ENCODE data around the gene CLTCL1.

The CLTCL1 gene

GRCh38 chr22:19253143-19253542 is 38.4 kb downstream of the CLTCL1 start:
- Mint-ChIP-seq H3K4me1 (ENCODE audit: low read depth) (no peaks in the 10 kb centered on the region), H3K9me3 (peaks cover 8% of the 10 kb centered on the region), H3K27ac (no peak overlapping the region), H3K27me3 (ENCODE audit: low read depth) (peaks cover 3% of the 10 kb centered on the region), H3K4me3 (no peak overlapping the region), H3K36me3 (ENCODE audit: low read depth) (no peaks in the 10 kb centered on the region)
- no peak for DNase-seq (ENCODE audit: low spot score)

- Mint-ChIP-seq H3K4me1 (ENCODE audit: low read depth) (no peaks in the 10 kb centered on the region), H3K27me3 (ENCODE audit: low read depth) (peaks cover 8% of the 10 kb centered on the region), H3K9me3 (no peaks in the 10 kb centered on the region), H3K4me3 (no peak overlapping the region), H3K36me3 (ENCODE audit: low read depth) (no peaks in the 10 kb centered on the region), H3K27ac (no peak overlapping the region)
- no peak for DNase-seq (ENCODE audit: low spot score)
Observed at GRCh38 chr22:19244600-19245352, 46.7 kb downstream of the CLTCL1 start.

- Mint-ChIP-seq H3K4me3 (no peak overlapping the region), H3K36me3 (ENCODE audit: low read depth) (no peaks in the 10 kb centered on the region), H3K27ac (no peak overlapping the region), H3K27me3 (ENCODE audit: low read depth) (peaks cover 5% of the 10 kb centered on the region), H3K9me3 (no peaks in the 10 kb centered on the region), H3K4me1 (ENCODE audit: low read depth) (no peaks in the 10 kb centered on the region)
- DNase-seq (ENCODE audit: low spot score) = no peak
Observed at GRCh38 chr22:19242699-19243098, 48.8 kb downstream of the CLTCL1 start.

- H3K4me1 Mint-ChIP-seq (ENCODE audit: low read depth) = no peaks in the 10 kb centered on the region
- no peak for DNase-seq (ENCODE audit: low spot score)
- H3K9me3 Mint-ChIP-seq = no peaks in the 10 kb centered on the region
- H3K27me3 Mint-ChIP-seq (ENCODE audit: low read depth) = no peaks in the 10 kb centered on the region
- H3K4me3 Mint-ChIP-seq = no peak overlapping the region
- no peak overlapping the region for H3K27ac Mint-ChIP-seq
- H3K36me3 Mint-ChIP-seq (ENCODE audit: low read depth) = no peaks in the 10 kb centered on the region
Observed at GRCh38 chr22:19241593-19241906, 50.0 kb downstream of the CLTCL1 start.

- no peak overlapping the region for H3K4me3 Mint-ChIP-seq
- no peak for DNase-seq (ENCODE audit: low spot score)
Observed at GRCh38 chr22:19240813-19241592, 50.5 kb downstream of the CLTCL1 start.

GRCh38 chr22:19239464-19239863 is 52.1 kb downstream of the CLTCL1 start:
- H3K4me3 Mint-ChIP-seq = no peak overlapping the region
- H3K27me3 Mint-ChIP-seq (ENCODE audit: low read depth) = peaks cover 10% of the 10 kb centered on the region
- no peak overlapping the region for H3K27ac Mint-ChIP-seq
- no peaks in the 10 kb centered on the region for H3K9me3 Mint-ChIP-seq
- H3K36me3 Mint-ChIP-seq (ENCODE audit: low read depth) = no peaks in the 10 kb centered on the region
- H3K4me1 Mint-ChIP-seq (ENCODE audit: low read depth) = no peaks in the 10 kb centered on the region
- no peak for DNase-seq (ENCODE audit: low spot score)

More at GRCh38 chr22:19240813-19241592, 50.5 kb downstream of the CLTCL1 start:
- Mint-ChIP-seq H3K27ac (no peak overlapping the region), H3K36me3 (ENCODE audit: low read depth) (no peaks in the 10 kb centered on the region), H3K9me3 (no peaks in the 10 kb centered on the region), H3K4me1 (ENCODE audit: low read depth) (no peaks in the 10 kb centered on the region), H3K27me3 (ENCODE audit: low read depth) (no peaks in the 10 kb centered on the region)

- H3K27me3 Mint-ChIP-seq (ENCODE audit: low read depth) = peaks cover 13% of the 10 kb centered on the region
- no peaks in the 10 kb centered on the region for H3K36me3 Mint-ChIP-seq (ENCODE audit: low read depth)
- no peaks in the 10 kb centered on the region for H3K4me1 Mint-ChIP-seq (ENCODE audit: low read depth)
- no peak overlapping the region for H3K4me3 Mint-ChIP-seq
- no peak for DNase-seq (ENCODE audit: low spot score)
- H3K27ac Mint-ChIP-seq = no peak overlapping the region
- H3K9me3 Mint-ChIP-seq = no peaks in the 10 kb centered on the region
Observed at GRCh38 chr22:19238900-19239299, 52.6 kb downstream of the CLTCL1 start.

GRCh38 chr22:19235874-19236273 is 55.6 kb downstream of the CLTCL1 start:
- H3K36me3 Mint-ChIP-seq (ENCODE audit: low read depth) = no peaks in the 10 kb centered on the region
- no peak overlapping the region for H3K27ac Mint-ChIP-seq
- H3K4me1 Mint-ChIP-seq (ENCODE audit: low read depth) = no peaks in the 10 kb centered on the region
- no peak for DNase-seq (ENCODE audit: low spot score)
- no peaks in the 10 kb centered on the region for H3K9me3 Mint-ChIP-seq
- peaks cover 25% of the 10 kb centered on the region for H3K27me3 Mint-ChIP-seq (ENCODE audit: low read depth)
- H3K4me3 Mint-ChIP-seq = no peak overlapping the region

- Mint-ChIP-seq H3K27ac (no peak overlapping the region), H3K9me3 (no peaks in the 10 kb centered on the region), H3K4me1 (ENCODE audit: low read depth) (no peaks in the 10 kb centered on the region), H3K27me3 (ENCODE audit: low read depth) (peaks cover 28% of the 10 kb centered on the region), H3K36me3 (ENCODE audit: low read depth) (no peaks in the 10 kb centered on the region), H3K4me3 (no peak overlapping the region)
- DNase-seq (ENCODE audit: low spot score) = no peak
Observed at GRCh38 chr22:19234126-19234896, 57.2 kb downstream of the CLTCL1 start.

- H3K27ac Mint-ChIP-seq = no peak overlapping the region
- H3K27me3 Mint-ChIP-seq (ENCODE audit: low read depth) = peaks cover 28% of the 10 kb centered on the region
- no peak overlapping the region for H3K4me3 Mint-ChIP-seq
- H3K4me1 Mint-ChIP-seq (ENCODE audit: low read depth) = no peaks in the 10 kb centered on the region
- DNase-seq (ENCODE audit: low spot score) = no peak
- H3K9me3 Mint-ChIP-seq = no peaks in the 10 kb centered on the region
- no peaks in the 10 kb centered on the region for H3K36me3 Mint-ChIP-seq (ENCODE audit: low read depth)
Observed at GRCh38 chr22:19233189-19233661, 58.3 kb downstream of the CLTCL1 start.

GRCh38 chr22:19232623-19233022 is 58.9 kb downstream of the CLTCL1 start:
- Mint-ChIP-seq H3K27me3 (ENCODE audit: low read depth) (peaks cover 28% of the 10 kb centered on the region), H3K9me3 (no peaks in the 10 kb centered on the region), H3K4me3 (no peak overlapping the region), H3K27ac (no peak overlapping the region), H3K4me1 (ENCODE audit: low read depth) (no peaks in the 10 kb centered on the region), H3K36me3 (ENCODE audit: low read depth) (no peaks in the 10 kb centered on the region)
- DNase-seq (ENCODE audit: low spot score) = no peak

GRCh38 chr22:19231986-19232385 is 59.5 kb downstream of the CLTCL1 start:
- Mint-ChIP-seq H3K36me3 (ENCODE audit: low read depth) (no peaks in the 10 kb centered on the region), H3K27ac (no peak overlapping the region), H3K27me3 (ENCODE audit: low read depth) (peaks cover 28% of the 10 kb centered on the region), H3K9me3 (no peaks in the 10 kb centered on the region), H3K4me3 (no peak overlapping the region), H3K4me1 (ENCODE audit: low read depth) (no peaks in the 10 kb centered on the region)
- no peak for DNase-seq (ENCODE audit: low spot score)

GRCh38 chr22:19229600-19229999 is 61.9 kb downstream of the CLTCL1 start:
- Mint-ChIP-seq H3K27me3 (ENCODE audit: low read depth) (peaks cover 19% of the 10 kb centered on the region), H3K4me3 (no peak overlapping the region), H3K27ac (no peak overlapping the region), H3K4me1 (ENCODE audit: low read depth) (no peaks in the 10 kb centered on the region), H3K36me3 (ENCODE audit: low read depth) (no peaks in the 10 kb centered on the region), H3K9me3 (no peaks in the 10 kb centered on the region)
- DNase-seq (ENCODE audit: low spot score) = no peak

GRCh38 chr22:19228179-19228578 is 63.3 kb downstream of the CLTCL1 start:
- Mint-ChIP-seq H3K36me3 (ENCODE audit: low read depth) (no peaks in the 10 kb centered on the region), H3K27ac (no peak overlapping the region), H3K9me3 (no peaks in the 10 kb centered on the region), H3K4me3 (no peak overlapping the region), H3K4me1 (ENCODE audit: low read depth) (no peaks in the 10 kb centered on the region), H3K27me3 (ENCODE audit: low read depth) (peaks cover 11% of the 10 kb centered on the region)
- no peak for DNase-seq (ENCODE audit: low spot score)
